Caco-2 (cell line): ENCODE data around the gene FREY1. TPM values are rescaled to one million over a fixed set of nuclear protein-coding genes. Genes with fewer than 3 reads are reported as not detected.
"Not testable (repeated sequence)": the region's sequence is repeated elsewhere in the genome, so short reads cannot be mapped to it uniquely, and the experiment has no call there.

ENCODE experiments used
- BruUV-seq: library from RNA; stranded (reverse); fragments of 400-500 nt; replicated peaks from 2 replicates; lab custom pipeline; 2021; lab: Mats Ljungman, UMichigan
- CTCF ChIA-PET: fragments of 300-600 bp; sonication (Branson Sonifier 250); formaldehyde crosslinking; loops from one replicate; lab custom pipeline; 2022; ENCODE audit warnings: antibody characterized with exemption; lab: Charles Lee
- POLR2A ChIA-PET: fragments of 300-600 bp; sonication (Branson Sonifier 250); formaldehyde crosslinking; loops from one replicate; lab custom pipeline; 2022; ENCODE audit warnings: antibody characterized with exemption; lab: Charles Lee
- DNase-seq, 2 experiments: peaks; one replicate each; pipeline versions ENCODE4 v3.0.0 to v3.0.0-alpha.2; 2020 to 2022
- H3K27me3 ChIP-seq: replicated peaks from 2 replicates; pipeline ENCODE4 v1.6.0; 2011; ENCODE audit warnings: low read length; ENCODE audit not compliant: control insufficient read depth, insufficient read depth
- H3K36me3 ChIP-seq: 2 replicates; pipeline ENCODE4 v1.5.1; 2011; ENCODE audit warnings: low read length; ENCODE audit not compliant: control insufficient read depth, insufficient read depth
- H3K4me1 ChIP-seq: fragments of 250-450 bp; sonication (Bioruptor Pico); 2 replicates; pipeline ENCODE4 v1.5.1; 2020; ENCODE audit warnings: mild to moderate bottlenecking
- H3K4me3 ChIP-seq: 2 replicates; pipeline ENCODE4 v1.5.1; 2011; ENCODE audit warnings: low read depth, mild to moderate bottlenecking, control low read depth, low read length
- H3K9me3 ChIP-seq: fragments of 250-450 bp; sonication (Bioruptor Pico); 2 replicates; pipeline ENCODE4 v1.5.1; 2020; ENCODE audit warnings: mild to moderate bottlenecking, moderate library complexity
- H3K27ac Mint-ChIP-seq: one replicate; pipeline ENCODE4 v1.8.0; 2022; ENCODE audit warnings: mixed read lengths; ENCODE audit not compliant: unreplicated experiment
- H3K27me3 Mint-ChIP-seq: one replicate; pipeline ENCODE4 v1.8.0; 2022; ENCODE audit warnings: mixed read lengths; ENCODE audit not compliant: insufficient read depth, unreplicated experiment
- H3K36me3 Mint-ChIP-seq: one replicate; pipeline ENCODE4 v1.8.0; 2022; ENCODE audit warnings: mild to moderate bottlenecking, mixed read lengths; ENCODE audit not compliant: insufficient read depth, unreplicated experiment
- H3K4me1 Mint-ChIP-seq: one replicate; pipeline ENCODE4 v1.8.0; 2022; ENCODE audit warnings: low read depth, mixed read lengths; ENCODE audit not compliant: unreplicated experiment
- H3K4me3 Mint-ChIP-seq: one replicate; pipeline ENCODE4 v1.8.0; 2022; ENCODE audit warnings: mild to moderate bottlenecking, moderate library complexity, mixed read lengths; ENCODE audit not compliant: unreplicated experiment
- H3K9me3 Mint-ChIP-seq: one replicate; pipeline ENCODE4 v1.8.0; 2022; ENCODE audit warnings: mixed read lengths; ENCODE audit not compliant: unreplicated experiment
- CTCF ChIP-seq, 2 experiments: fragments of 200-600 bp in 1 of 2; IDR thresholded peaks; 1 replicate in 1 of 2; 2 replicates in 1 of 2; pipeline versions ENCODE4 v1.5.1 to v1.8.0; 2011 to 2022; ENCODE audit warnings: antibody characterized with exemption in 1 of 2, control low read depth in 1 of 2, inconsistent platforms in 1 of 2, low read depth in 1 of 2, low read length in 1 of 2, mild to moderate bottlenecking in 1 of 2, moderate library complexity in 1 of 2; ENCODE audit not compliant: insufficient read depth in 1 of 2, severe bottlenecking in 1 of 2, unreplicated experiment in 1 of 2
- intact Hi-C: fragments of 100-400 bp; cut with micrococcal nuclease; formaldehyde crosslinking; loops from one replicate; pipeline ENCODE4 v1.10.0; 2022; ENCODE audit not compliant: unreplicated experiment
- total RNA-seq: library from RNA; stranded (reverse); gene quantifications from 2 replicates; pipeline ENCODE4 v1.2.3, GENCODE V29; 2022

FREY1 gene
- total RNA-seq, 1 experiment from 2014 or later, result 1.2 TPM

DNA sequence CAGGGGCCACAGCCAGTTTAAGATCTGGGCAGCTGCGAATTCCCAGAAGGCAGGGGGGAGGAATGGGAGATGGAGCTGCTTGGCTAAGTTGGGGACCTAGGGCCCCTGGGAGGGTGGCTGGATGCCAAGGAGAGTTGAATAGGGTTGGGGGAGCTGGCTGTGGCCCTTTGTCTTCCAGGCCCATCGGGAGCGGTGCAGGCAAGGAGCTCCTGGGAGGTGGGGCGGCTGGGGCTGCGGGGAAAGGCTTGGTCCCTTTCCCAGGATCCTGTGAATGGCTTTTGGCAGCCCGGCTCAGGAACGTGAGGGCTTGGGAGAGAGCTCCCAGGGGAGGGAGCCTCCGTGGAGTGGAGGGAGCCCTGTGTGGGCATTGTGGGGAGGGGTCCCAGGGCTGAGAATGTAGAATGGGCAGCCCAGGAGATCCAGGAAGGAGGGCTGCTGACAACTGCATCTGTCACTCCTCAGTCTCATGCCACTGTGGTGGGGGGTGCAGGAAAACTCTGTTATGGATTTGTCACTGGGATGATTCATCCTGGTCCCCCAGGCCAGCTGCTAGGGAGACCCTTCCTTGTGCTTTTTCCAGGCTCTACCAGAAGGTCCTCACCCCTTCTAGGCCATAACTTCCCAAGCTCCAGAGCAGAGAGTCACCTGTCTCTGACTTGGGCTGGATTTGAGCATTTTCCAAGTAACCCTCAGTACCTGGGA lies 6.0 kb downstream of the FREY1 start:
- no peaks in the 10 kb centered on the region for H3K9me3 ChIP-seq
- no peak overlapping the region for H3K27ac Mint-ChIP-seq
- H3K4me3 ChIP-seq, result no peak overlapping the region
- peaks cover 8% of the 10 kb centered on the region for H3K4me1 Mint-ChIP-seq
- H3K36me3 Mint-ChIP-seq, result peaks cover 16% of the 10 kb centered on the region
- intact Hi-C loops, result loop anchor here (1.0 kb wide), 1 partner anchor 17 kb away; no protein-coding TSS in a partner anchor
- CTCF ChIA-PET, result no interaction called here
- H3K4me1 ChIP-seq, result peaks cover 10% of the 10 kb centered on the region
- H3K4me3 Mint-ChIP-seq, result peak overlapping the region; percentile 77
- POLR2A ChIA-PET, result no interaction called here
- peaks cover 4% of the 10 kb centered on the region for H3K27me3 Mint-ChIP-seq
- no peaks in the 10 kb centered on the region for H3K27me3 ChIP-seq
- no peak for TF ChIP-seq CTCF (IDR thresholded peaks at IDR 0.05; ENCODE audit: insufficient read depth in 1 of 2, low read depth in 1 of 2, low read length in 1 of 2, severe bottlenecking in 1 of 2, unreplicated experiment in 1 of 2)
- H3K36me3 ChIP-seq, result no peaks in the 10 kb centered on the region
- no peak for DNase-seq
- no peaks in the 10 kb centered on the region for H3K9me3 Mint-ChIP-seq
- BruUV-seq, result no TSS peak

DNA sequence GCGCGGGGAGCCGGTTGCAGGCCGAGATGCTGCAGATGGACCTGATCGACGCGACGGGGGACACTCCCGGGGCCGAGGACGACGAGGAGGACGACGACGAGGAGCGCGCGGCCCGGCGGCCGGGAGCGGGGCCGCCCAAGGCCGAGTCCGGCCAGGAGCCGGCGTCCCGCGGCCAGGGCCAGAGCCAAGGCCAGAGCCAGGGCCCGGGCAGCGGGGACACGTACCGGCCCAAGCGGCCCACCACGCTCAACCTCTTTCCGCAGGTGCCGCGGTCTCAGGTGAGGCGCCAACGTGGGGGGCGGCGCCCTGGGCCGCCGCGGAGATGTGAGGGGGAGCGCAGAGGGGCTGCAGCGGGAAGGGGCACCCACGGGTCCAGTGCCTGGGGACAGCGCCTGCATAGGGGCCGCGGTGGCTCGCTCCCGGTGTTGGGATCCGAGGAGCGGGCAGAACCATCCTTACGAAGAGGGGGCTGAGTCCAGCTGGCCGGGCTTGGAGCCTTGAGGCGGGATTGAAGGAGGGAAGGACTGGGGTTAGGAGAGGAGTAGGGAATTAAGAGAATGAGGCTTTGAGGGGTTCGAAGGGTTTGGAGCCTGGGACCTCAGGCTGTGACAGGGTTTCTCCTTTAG lies 6.8 kb downstream of the FREY1 start:
- BruUV-seq, H3K36me3 ChIP-seq, H3K4me1 ChIP-seq, POLR2A ChIA-PET, H3K9me3 Mint-ChIP-seq, H3K27me3 Mint-ChIP-seq, H3K9me3 ChIP-seq, H3K4me1 Mint-ChIP-seq, CTCF ChIA-PET, H3K27me3 ChIP-seq, DNase-seq: not testable (repeated sequence)
- intact Hi-C loops, result loop anchor here (1.0 kb wide), 1 partner anchor 18 kb away; no protein-coding TSS in a partner anchor
- peak overlapping the region; percentile 84 for H3K27ac Mint-ChIP-seq
- peak overlapping the region; percentile 67 for H3K4me3 ChIP-seq
- H3K36me3 Mint-ChIP-seq, result peaks cover 16% of the 10 kb centered on the region
- H3K4me3 Mint-ChIP-seq, result peak overlapping the region; percentile 77

DNA sequence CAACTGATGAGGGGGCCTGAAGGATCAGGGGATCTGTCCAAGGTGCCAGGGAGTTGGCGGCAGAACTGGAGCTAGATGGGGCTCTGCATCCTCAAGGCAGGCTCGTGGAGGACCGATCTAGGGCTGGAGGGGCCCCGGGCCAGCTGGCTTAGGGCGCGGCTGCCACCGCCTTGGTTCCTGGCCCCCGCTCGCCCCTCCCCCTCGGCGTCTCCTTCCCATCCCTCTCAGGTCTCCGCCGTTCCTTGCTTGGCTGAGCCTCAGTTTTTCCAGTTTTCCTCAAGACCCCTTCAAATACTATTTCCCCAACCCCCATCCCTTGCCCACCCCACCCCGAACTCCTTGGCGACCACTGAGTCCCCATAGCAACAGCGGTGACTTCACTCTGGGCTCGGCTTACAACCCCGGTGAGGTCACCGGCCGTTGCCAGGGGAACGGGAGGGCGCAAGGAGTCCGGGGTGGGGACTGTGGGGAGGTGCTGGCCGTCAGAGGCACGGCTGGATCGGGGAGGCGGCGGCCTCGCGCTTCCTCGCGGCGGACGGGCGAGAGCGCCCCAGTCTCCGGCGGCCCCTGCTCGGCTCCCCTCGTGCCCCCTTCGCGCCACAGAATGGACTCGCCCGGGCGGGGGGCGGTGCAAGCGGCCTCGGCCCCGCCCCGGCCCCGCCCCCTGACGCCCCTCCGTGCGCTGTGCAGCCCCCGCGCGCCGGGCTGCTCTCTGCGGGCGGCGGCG lies 7.5 kb downstream of the FREY1 start:
- BruUV-seq, result no TSS peak
- peak overlapping the region; percentile 84 for H3K27ac Mint-ChIP-seq
- H3K9me3 Mint-ChIP-seq, result no peaks in the 10 kb centered on the region
- peaks cover 20% of the 10 kb centered on the region for H3K36me3 Mint-ChIP-seq
- peaks cover 4% of the 10 kb centered on the region for H3K27me3 Mint-ChIP-seq
- DNase-seq, result peak; percentile 87 to 91
- intact Hi-C loops, result loop anchor here (1.0 kb wide), 3 partner anchors 14 to 23 kb away; partner anchors contain the start of genes LARGE2 and MAPK8IP1
- POLR2A ChIA-PET, result interaction anchor here (0.7 to 1.0 kb wide), 2 partner anchors 18 to 23 kb away, joined by 4 read pairs; partner anchors contain the start of genes LARGE2 and PEX16
- Histone ChIP-seq H3K9me3 (no peaks in the 10 kb centered on the region), H3K36me3 (no peaks in the 10 kb centered on the region), H3K4me1 (peaks cover 10% of the 10 kb centered on the region), H3K4me3 (peak overlapping the region; percentile 67), H3K27me3 (no peaks in the 10 kb centered on the region)
- peak overlapping the region; percentile 77 for H3K4me3 Mint-ChIP-seq
- TF ChIP-seq CTCF (IDR thresholded peaks at IDR 0.05; ENCODE audit: insufficient read depth in 1 of 2, low read depth in 1 of 2, low read length in 1 of 2, severe bottlenecking in 1 of 2, unreplicated experiment in 1 of 2), result no peak
- H3K4me1 Mint-ChIP-seq, result peaks cover 8% of the 10 kb centered on the region
- CTCF ChIA-PET, result interaction anchor here (0.6 to 1.1 kb wide), 2 partner anchors 19 to 492 kb away, joined by 4 read pairs; partner anchors contain the start of gene CHRM4
